GM19193 (cell line): Measurements from ENCODE around the gene TCEANC.

Source experiments
- POLR2A ChIP-seq: IDR thresholded peaks from 4 replicates; pipeline ENCODE4 v1.6.1; 2011; ENCODE audit not compliant: insufficient read depth, insufficient read length; ENCODE audit errors: extremely low read depth

Gene TCEANC

DNA sequence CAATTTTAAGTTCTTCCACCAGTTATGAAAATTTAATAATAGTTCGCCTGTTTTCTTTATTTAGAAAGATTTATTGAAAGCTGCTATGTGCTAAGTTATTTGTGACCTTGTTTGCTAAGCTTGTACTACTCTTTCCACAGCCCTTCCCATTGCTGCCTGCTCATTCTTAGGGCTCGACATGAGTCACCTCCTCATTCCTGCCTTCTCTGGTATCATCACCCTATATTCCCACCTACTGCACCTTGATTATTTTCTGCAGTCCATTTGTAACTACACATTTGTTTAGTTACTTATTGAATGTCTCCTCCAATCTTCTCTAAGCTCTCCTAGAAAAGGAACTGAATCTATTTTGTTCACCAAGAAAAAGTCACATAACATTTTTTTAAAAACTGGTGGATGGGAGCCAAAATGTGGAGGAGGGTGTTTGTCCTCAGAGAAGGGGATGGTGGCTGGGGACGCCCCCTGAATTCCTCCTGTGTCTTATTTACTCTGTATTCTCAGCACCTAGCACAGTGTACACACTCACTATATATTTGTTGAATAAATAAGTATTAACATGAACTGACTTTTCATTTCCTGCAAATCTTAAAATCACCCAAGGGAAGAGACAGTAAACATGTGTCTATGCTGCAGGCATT is 32.3 kb downstream of the TCEANC start:
- no peak for TF ChIP-seq POLR2A

- TF ChIP-seq POLR2A: no peak
Observed at GRCh38 chrX:13687203-13687602, 34.3 kb downstream of the TCEANC start.

GRCh38 chrX:13688384-13688957 is 35.5 kb downstream of the TCEANC start:
- TF ChIP-seq POLR2A: no peak

- peak; percentile 82 for TF ChIP-seq POLR2A
Observed at GRCh38 chrX:13688958-13689740, 36.2 kb downstream of the TCEANC start, which contains the start of gene RAB9A. Gene RAB9A, plus strand, starts transcription at chrX:13689128. Its CDS starts 19,619 bp downstream, at chrX:13708747.

DNA sequence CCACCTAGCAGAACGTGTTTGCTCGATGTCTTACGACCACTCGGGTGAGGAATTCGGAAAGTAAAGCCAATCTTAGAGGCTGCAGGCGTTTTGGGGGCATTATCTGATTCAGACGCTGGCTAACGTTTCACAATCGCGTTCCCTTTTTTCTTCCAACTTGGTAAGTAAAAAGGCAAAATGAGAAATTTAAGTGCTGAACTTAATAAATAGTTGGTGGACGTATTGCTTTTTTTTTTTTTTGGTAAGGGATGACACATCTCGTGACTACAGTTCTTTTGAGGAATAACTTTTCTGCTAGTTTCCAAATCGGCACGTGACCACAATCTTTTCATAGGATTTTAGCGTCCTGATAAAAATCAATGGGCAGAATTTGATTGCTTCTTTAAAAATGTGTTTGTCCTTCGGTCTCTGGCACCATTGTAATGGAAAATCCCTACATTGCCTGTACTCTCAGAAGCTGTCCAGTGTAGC is 36.8 kb downstream of the TCEANC start:
- TF ChIP-seq POLR2A: no peak

DNA sequence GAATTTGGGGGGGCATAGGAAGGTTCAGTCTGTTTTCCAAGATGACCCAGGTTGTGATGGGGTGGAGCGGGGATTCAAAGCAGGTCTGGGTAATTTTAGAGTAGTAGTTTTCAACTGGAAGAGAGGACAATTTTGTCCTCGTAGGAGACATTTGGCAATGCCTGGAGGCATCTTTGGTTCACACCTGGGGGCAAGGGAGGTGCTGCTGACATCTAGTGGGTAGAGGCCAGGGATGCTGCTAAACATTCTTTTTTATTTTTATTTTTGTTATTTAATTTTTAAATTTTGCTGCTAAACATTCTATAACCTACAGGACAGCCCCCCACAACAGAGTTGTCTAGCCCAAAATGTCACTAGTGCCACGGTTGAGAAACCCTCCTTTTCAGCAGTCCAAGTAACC is 37.9 kb downstream of the TCEANC start:
- TF ChIP-seq POLR2A: no peak

GRCh38 chrX:13691841-13692371 is 39.0 kb downstream of the TCEANC start:
- TF ChIP-seq POLR2A: no peak

DNA sequence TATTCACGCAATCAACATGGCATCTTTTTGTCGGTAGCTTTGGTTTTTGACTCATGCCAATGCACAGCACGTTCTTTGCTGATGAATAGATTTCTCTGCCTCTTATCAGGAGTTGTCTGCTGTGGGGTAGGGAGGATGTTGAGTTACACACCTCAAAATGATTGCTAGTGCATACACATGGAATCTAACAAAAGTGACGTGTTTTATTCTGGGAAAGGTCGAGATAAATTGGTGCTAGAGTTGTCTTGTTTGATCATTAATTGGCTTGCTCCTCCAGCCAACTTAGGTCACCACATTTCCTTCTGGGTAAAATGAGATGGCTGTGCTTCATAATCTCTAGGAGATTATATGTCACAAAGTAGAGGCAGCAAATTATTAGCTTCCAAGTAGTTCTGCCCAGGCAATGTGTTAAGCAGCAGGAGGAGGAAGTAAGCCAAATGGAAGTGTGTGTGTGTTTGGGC is 39.9 kb downstream of the TCEANC start:
- TF ChIP-seq POLR2A: no peak

DNA sequence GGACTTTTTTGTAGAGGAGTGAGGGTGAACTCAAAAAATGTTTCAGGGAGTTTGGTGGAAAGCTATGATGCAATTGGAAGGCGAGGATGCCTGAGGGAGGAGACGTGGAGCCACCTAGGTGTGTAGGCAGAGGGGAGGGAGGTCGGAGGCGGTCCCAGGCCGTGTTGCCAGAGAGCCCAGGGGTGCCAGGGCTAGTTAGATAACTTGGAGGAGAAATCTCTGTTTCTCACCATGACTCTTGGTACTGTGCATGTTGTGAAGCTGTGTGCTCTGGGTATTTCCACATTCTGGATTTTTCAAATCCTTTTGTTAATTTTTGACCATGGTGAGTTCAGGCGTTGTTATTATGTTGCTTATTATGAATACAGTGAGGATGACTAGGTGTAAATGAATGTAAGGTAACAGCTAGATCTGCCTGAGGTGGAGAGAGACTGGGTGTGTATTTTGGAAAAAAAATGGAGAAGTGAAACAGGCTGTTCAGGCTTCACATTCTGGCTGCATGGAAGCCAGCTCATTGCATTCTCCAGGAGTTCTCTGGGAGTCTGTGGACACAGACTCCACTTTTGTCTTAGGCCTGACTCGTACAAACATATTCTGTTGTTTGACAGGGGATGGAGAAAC is 40.5 kb downstream of the TCEANC start:
- no peak for TF ChIP-seq POLR2A

DNA sequence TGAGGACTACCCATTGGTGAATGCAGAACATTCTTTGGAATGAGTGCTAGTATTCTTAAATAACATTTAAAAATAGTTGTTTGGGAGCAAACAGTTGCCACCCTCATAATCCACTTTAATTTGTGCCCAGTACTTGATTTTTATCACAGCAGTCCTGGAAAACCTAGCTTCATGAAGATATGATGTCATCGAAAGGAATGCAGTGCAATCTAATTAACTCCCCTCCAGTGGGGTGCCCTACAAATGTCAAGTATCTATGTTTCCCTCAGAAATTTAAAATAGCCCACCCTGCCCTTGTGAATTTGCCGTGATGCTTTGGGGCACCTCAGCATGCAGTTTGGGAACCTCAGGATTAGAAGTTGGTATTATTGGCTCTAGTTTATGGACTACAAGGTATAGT is 41.4 kb downstream of the TCEANC start:
- TF ChIP-seq POLR2A: no peak

- TF ChIP-seq POLR2A: no peak
Observed at GRCh38 chrX:13694983-13695382, 42.0 kb downstream of the TCEANC start.

DNA sequence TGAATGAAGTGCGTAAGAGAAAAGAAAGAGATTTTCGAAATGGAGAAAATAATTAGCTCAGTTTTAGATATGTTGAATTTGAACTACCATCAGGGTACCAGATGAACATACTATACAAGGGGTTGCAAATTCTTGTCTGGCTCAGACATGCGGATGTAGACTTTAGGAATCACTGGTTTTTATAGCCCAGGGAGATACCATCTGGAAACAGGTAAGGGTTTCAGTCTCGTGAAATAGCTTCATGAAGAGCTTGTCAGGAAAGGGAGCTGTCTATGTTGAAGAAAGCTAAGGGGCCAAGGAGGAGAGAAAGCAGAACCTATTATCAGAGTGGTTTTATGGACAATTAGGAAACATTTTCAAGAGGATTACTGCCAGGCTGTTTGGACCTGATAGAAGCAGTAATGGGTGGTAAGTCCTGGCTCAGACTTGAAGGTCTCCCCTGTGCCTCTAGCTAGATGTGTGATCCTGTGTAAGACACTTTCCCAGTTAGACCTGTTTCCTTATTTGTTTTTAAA is 42.7 kb downstream of the TCEANC start:
- no peak for TF ChIP-seq POLR2A

GRCh38 chrX:13697455-13697854 is 44.5 kb downstream of the TCEANC start:
- no peak for TF ChIP-seq POLR2A

GRCh38 chrX:13697976-13698375 is 45.0 kb downstream of the TCEANC start:
- TF ChIP-seq POLR2A: no peak

GRCh38 chrX:13698432-13698831 is 45.5 kb downstream of the TCEANC start:
- TF ChIP-seq POLR2A: no peak

- TF ChIP-seq POLR2A: no peak
Observed at GRCh38 chrX:13699183-13699826, 46.4 kb downstream of the TCEANC start.
